Endothelial cell of umbilical vein (primary cell): ENCODE results near the gene FBLN7. TPM values are rescaled to one million over a fixed set of nuclear protein-coding genes. Genes with fewer than 3 reads are reported as not detected.

Experiments
- BruUV-seq: library from RNA; stranded (reverse); fragments of 400-500 nt; replicated peaks from 2 replicates; lab custom pipeline; 2021; lab: Mats Ljungman, UMichigan
- CTCF ChIA-PET: fragments of 300-600, 350-600 bp; sonication (Branson Sonifier 250); formaldehyde crosslinking; loops from one replicate; lab custom pipeline; 2021; ENCODE audit warnings: antibody characterized with exemption, inconsistent platforms; lab: Charles Lee
- POLR2A ChIA-PET: fragments of 300-600, 350-600 bp; sonication (Branson Sonifier 250); formaldehyde crosslinking; loops from one replicate; lab custom pipeline; 2021; ENCODE audit warnings: antibody characterized with exemption, inconsistent platforms; lab: Charles Lee
- DNase-seq: peaks from one replicate; pipeline ENCODE4 v3.0.0-alpha.2; 2011; ENCODE audit warnings: low read depth, low spot score
- FAIRE-seq: peaks from 2 replicates; lab custom pipeline; 2011; peaks lifted over from hg19 to GRCh38; lab: Jason Lieb, UNC
- H2AFZ ChIP-seq: 2 replicates; pipeline ENCODE4 v1.6.0; 2012; ENCODE audit warnings: low read depth, low read length, control low read depth, inconsistent platforms
- H3K27ac ChIP-seq: 2 replicates; pipeline ENCODE4 v1.5.1; 2011; ENCODE audit warnings: low read depth, mild to moderate bottlenecking, control low read depth, low read length, moderate library complexity; ENCODE audit not compliant: insufficient read depth
- H3K27me3 ChIP-seq, 2 experiments: 2 replicates each; pipeline versions ENCODE4 v1.6.0 to v1.6.1; 2011; ENCODE audit warnings: low read length in 2 of 2, mixed read lengths in 1 of 2; ENCODE audit not compliant: control insufficient read depth in 2 of 2, insufficient read depth in 2 of 2
- H3K36me3 ChIP-seq, 2 experiments: 2 replicates in 1 of 2; 3 replicates in 1 of 2; pipeline ENCODE4 v1.5.1; 2011; ENCODE audit warnings: low read length in 2 of 2, mild to moderate bottlenecking in 1 of 2, moderate library complexity in 1 of 2; ENCODE audit not compliant: control insufficient read depth in 2 of 2, insufficient read depth in 2 of 2; ENCODE audit errors: extremely low read depth in 1 of 2
- H3K4me1 ChIP-seq: 3 replicates; pipeline ENCODE4 v1.5.1; 2011; ENCODE audit warnings: mild to moderate bottlenecking, low read length; ENCODE audit not compliant: control insufficient read depth, insufficient read depth; ENCODE audit errors: extremely low read depth
- H3K4me2 ChIP-seq: 2 replicates; pipeline ENCODE4 v1.6.1; 2011; ENCODE audit warnings: low read length, control low read depth, mixed read lengths; ENCODE audit not compliant: insufficient read depth
- H3K4me3 ChIP-seq, 3 experiments: fragments of 200-600 bp in 1 of 3; sonication (generic), shearing (Covaris generic) in 1 of 3; replicated peaks in 1 of 3; 2 replicates each; pipeline ENCODE4 v1.5.1; 2011 to 2016; ENCODE audit warnings: control low read depth in 3 of 3, low read length in 3 of 3, mild to moderate bottlenecking in 2 of 3, inconsistent platforms in 1 of 3, low read depth in 1 of 3, moderate library complexity in 1 of 3; ENCODE audit not compliant: insufficient read depth in 1 of 3
- H3K79me2 ChIP-seq: 2 replicates; pipeline ENCODE4 v1.6.0; 2012; ENCODE audit warnings: low read length, inconsistent platforms; ENCODE audit not compliant: control insufficient read depth, insufficient read depth
- H3K9ac ChIP-seq: replicated peaks from 2 replicates; pipeline ENCODE3; 2011; ENCODE audit warnings: low read length, control low read depth; ENCODE audit not compliant: insufficient read depth; ENCODE audit errors: extremely low read depth
- H3K9me1 ChIP-seq: replicated peaks from 3 replicates; pipeline ENCODE4 v1.6.0; 2011; ENCODE audit warnings: mild to moderate bottlenecking, low read length; ENCODE audit not compliant: control insufficient read depth, insufficient read depth; ENCODE audit errors: extremely low read depth
- H3K9me3 ChIP-seq: replicated peaks from 2 replicates; pipeline ENCODE4 v1.5.1; 2012; ENCODE audit warnings: low read length, inconsistent platforms; ENCODE audit not compliant: control insufficient read depth, insufficient read depth
- H4K20me1 ChIP-seq: replicated peaks from 2 replicates; pipeline ENCODE3; 2011; ENCODE audit warnings: mild to moderate bottlenecking, low read length; ENCODE audit not compliant: control insufficient read depth, insufficient read depth; ENCODE audit errors: extremely low read depth
- EZH2 ChIP-seq: IDR thresholded peaks from 2 replicates; pipeline ENCODE4 v1.6.1; 2012; ENCODE audit warnings: borderline replicate concordance, low read depth, mild to moderate bottlenecking, moderate library complexity, low read length, inconsistent platforms; ENCODE audit not compliant: severe bottlenecking
- FOS ChIP-seq: IDR thresholded peaks from 2 replicates; pipeline ENCODE4 v1.6.1; 2011; ENCODE audit warnings: mild to moderate bottlenecking, low read length, moderate library complexity, borderline replicate concordance; ENCODE audit not compliant: insufficient read depth
- GATA2 ChIP-seq: IDR thresholded peaks from 2 replicates; pipeline ENCODE4 v1.7.0; 2011; ENCODE audit warnings: low read depth, mild to moderate bottlenecking, moderate library complexity, mixed read lengths, low read length; ENCODE audit not compliant: insufficient read length, insufficient read depth
- JUN ChIP-seq: IDR thresholded peaks from 2 replicates; pipeline ENCODE4 v1.6.1; 2011; ENCODE audit warnings: borderline replicate concordance, low read depth; ENCODE audit not compliant: insufficient read length, insufficient read depth
- MYC ChIP-seq: IDR thresholded peaks from one replicate; pipeline ENCODE4 v1.6.1; 2011; ENCODE audit warnings: mild to moderate bottlenecking, low read depth, low read length
- POLR2A ChIP-seq: IDR thresholded peaks from 2 replicates; pipeline ENCODE4 v1.6.1; 2012; ENCODE audit warnings: low read depth, mild to moderate bottlenecking, control low read depth, low read length
- POLR2AphosphoS5 ChIP-seq: IDR thresholded peaks from 2 replicates; pipeline ENCODE4 v1.6.1; 2012; ENCODE audit warnings: low read depth, mild to moderate bottlenecking, control low read depth, low read length, moderate library complexity; ENCODE audit not compliant: insufficient read depth
- dilution Hi-C: fragments of 300-500 bp; cut with MboI; formaldehyde crosslinking; loops from one replicate; pipeline ENCODE4 v1.15.0; 2019; ENCODE audit warnings: low sequenced_read_pairs; ENCODE audit not compliant: extremely low pct_ligation_motif_present
- intact Hi-C: fragments of 100-400 bp; cut with micrococcal nuclease; formaldehyde crosslinking; loops from one replicate; pipeline ENCODE4 v1.10.0; 2022
- polyA plus RNA-seq, 4 experiments: library from polyadenylated mRNA; depleted of rRNA in 3 of 4; stranded (reverse) in 3 of 4; unstranded in 1 of 4; fragments of >200 nt; gene quantifications; 2 replicates each; pipeline versions ENCODE4 v1.2.1 to v1.2.3, GENCODE V29; 2011 to 2012; ENCODE audit warnings: missing spikeins in 1 of 4
- total RNA-seq: library from RNA; stranded (reverse); gene quantifications from 2 replicates; pipeline ENCODE4 v1.2.3, GENCODE V29; 2021
- TF ChIP-seq, protein P1 (sequence below), 2 donors: IDR thresholded peaks; 1 replicate in 1 of 2; 2 replicates in 1 of 2; pipeline ENCODE4 v1.5.1; 2011; ENCODE audit warnings: low read length in 2 of 2, mild to moderate bottlenecking in 2 of 2, moderate library complexity in 2 of 2, control low read depth in 1 of 2, inconsistent platforms in 1 of 2, low read depth in 1 of 2; ENCODE audit not compliant: insufficient read depth in 1 of 2; ENCODE audit errors: extremely low read depth in 1 of 2
- TF ChIP-seq, protein P2 (sequence below): IDR thresholded peaks from 2 replicates; pipeline ENCODE4 v1.6.1; 2011; ENCODE audit not compliant: insufficient read depth, insufficient read length

FBLN7 gene
- total and polyA plus RNA-seq, 2 donors (not counting 3 experiments of a cell fraction or from before 2014, with no cell fraction given), result 3.1 to 3.3 TPM

DNA sequence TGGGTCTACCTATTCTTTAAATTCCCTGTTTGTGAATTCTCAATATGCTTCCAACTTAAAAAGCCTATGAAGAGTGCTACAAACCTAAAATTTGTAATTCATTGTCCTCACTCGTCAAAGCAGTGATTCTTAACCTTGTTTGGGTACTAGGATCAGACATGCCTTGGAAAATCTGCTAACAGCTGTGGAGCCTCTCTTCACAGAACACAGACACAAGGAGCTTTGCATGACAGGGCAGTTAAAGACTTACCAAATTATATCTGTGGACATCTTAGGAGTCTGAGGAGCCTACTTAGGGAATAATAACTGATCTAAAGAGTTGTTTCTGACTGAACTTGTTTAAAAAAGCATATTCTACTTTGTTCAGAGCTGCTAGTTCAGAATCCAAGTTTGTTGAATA, 45.0 kb upstream of the FBLN7 start:
- DNase-seq (no peak), FAIRE-seq (no peak)
- Histone ChIP-seq H2AFZ (no peak overlapping the region), H3K27me3 (no peaks in the 10 kb centered on the region), H3K9ac (peak overlapping the region; percentile 56), H3K4me1 (peaks cover 35% of the 10 kb centered on the region), H4K20me1 (no peaks in the 10 kb centered on the region), H3K27ac (peak overlapping the region; percentile 90), H3K9me3 (no peaks in the 10 kb centered on the region), H3K36me3 (peaks cover 11 to 20% of the 10 kb centered on the region in 2 experiments), H3K4me2 (peak overlapping the region; percentile 43), H3K79me2 (no peaks in the 10 kb centered on the region), H3K4me3 (no peak overlapping the region), H3K9me1 (no peaks in the 10 kb centered on the region)
- ChIA-PET CTCF (interaction anchor here (1.0 to 2.7 kb wide), 4 partner anchors 17 to 206 kb away, joined by 3 to 9 read pairs (median 6); partner anchors contain the start of gene TMEM87B), POLR2A (interaction anchor here (1.5 kb wide), 1 partner anchor 38 kb away, joined by 3 read pairs; the partner anchor contains the start of gene TMEM87B)
- dilution Hi-C loops, result no loop called here
- intact Hi-C loops, result loop anchor here (2.0 kb wide), 1 partner anchor 16 kb away; no protein-coding TSS in a partner anchor
- TSS peak; percentile 29 for BruUV-seq
- TF ChIP-seq POLR2A (no peak), FOS (no peak), GATA2 (no peak), MYC (no peak), JUN (no peak), EZH2 (no peak), POLR2AphosphoS5 (no peak)
- TF ChIP-seq, protein P1, sequence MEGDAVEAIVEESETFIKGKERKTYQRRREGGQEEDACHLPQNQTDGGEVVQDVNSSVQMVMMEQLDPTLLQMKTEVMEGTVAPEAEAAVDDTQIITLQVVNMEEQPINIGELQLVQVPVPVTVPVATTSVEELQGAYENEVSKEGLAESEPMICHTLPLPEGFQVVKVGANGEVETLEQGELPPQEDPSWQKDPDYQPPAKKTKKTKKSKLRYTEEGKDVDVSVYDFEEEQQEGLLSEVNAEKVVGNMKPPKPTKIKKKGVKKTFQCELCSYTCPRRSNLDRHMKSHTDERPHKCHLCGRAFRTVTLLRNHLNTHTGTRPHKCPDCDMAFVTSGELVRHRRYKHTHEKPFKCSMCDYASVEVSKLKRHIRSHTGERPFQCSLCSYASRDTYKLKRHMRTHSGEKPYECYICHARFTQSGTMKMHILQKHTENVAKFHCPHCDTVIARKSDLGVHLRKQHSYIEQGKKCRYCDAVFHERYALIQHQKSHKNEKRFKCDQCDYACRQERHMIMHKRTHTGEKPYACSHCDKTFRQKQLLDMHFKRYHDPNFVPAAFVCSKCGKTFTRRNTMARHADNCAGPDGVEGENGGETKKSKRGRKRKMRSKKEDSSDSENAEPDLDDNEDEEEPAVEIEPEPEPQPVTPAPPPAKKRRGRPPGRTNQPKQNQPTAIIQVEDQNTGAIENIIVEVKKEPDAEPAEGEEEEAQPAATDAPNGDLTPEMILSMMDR (IDR thresholded peaks at IDR 0.05; ENCODE audit: extremely low read depth in 1 of 2, insufficient read depth in 1 of 2, low read depth in 1 of 2, low read length in 2 of 2), result no peak
- TF ChIP-seq, protein P2, sequence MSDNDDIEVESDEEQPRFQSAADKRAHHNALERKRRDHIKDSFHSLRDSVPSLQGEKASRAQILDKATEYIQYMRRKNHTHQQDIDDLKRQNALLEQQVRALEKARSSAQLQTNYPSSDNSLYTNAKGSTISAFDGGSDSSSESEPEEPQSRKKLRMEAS, result no peak
